GM21737 (cell line): Measurements from ENCODE around the gene TJP1.
"Not testable (repeated sequence)": the region's sequence is repeated elsewhere in the genome, so short reads cannot be mapped to it uniquely, and the experiment has no call there.

Experiments used
- ATAC-seq: cut with Tn5 transposase; IDR thresholded peaks from one replicate; pipeline ENCODE4 v1.9.1; 2021; ENCODE audit warnings: mild to moderate bottlenecking, moderate library complexity; ENCODE audit not compliant: unreplicated experiment

The TJP1 gene

DNA sequence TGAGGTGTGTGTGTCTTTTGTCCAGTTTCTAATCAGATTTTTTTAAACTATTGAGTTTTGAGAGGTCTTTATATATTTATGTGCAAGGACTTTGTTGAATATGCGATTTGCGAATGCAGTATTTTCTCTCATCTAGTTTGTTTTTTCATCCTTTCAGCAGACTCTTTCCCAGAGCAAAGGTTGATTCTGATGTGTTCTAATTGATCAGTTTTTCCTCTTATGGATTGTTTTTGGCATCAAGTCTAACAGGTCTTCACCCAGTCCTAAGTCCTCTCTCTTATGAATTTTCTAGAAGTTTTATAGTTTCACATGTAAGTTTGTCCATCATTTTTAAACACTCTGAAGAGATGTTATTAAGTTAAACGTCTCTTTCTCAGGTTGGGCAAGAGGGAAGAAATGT, 17.8 kb upstream of the TJP1 start:
- ATAC-seq, result no peak

DNA sequence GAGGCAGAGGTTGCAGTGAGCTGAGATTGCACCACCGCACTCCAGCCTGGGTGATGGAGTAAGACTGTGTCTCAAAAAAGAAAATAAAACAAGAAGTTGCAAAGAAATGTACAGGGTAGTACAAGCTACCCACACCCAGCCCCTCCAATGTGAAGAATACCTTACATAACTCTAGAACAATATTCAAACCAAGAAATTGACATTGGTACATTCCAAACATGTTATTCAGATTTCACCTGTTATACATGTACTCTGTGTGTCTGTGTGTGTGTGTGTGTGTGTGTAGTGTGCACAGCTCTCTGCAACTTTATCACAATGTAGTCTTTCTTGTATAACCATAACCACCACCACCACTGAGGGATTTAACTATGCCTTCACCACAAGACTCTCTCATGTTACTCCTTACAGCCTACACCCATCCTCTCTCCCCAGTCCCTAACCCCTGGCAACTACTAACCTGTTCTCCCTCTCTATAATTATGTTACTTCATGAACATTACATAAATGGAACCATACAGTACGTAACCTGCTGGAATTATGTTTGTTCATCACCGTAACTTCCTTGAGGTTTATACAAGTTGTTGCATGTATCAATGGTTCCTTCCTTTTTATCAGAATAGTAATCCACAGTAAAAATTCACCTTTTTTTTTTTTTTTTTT, 16.2 kb upstream of the TJP1 start:
- ATAC-seq, result no peak

DNA sequence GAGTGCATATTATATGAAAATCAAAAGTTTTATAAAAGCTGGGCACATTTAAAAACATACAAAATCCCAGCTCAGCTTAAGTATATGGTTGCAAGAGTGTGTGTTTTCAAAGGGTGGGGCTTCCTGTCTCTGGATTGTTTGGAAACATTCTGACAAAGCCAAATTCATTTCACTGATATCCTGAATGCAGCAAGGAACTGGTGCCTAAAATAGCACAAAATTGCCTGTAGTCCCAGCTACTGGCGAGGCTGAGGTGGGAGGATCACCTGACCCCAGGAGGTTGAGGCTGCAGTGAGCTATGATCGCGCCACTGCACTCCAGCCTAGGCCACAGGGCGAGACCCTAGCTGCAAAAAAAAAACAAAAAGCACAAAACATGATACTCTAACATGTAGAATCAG, 13.0 kb upstream of the TJP1 start:
- no peak for ATAC-seq

DNA sequence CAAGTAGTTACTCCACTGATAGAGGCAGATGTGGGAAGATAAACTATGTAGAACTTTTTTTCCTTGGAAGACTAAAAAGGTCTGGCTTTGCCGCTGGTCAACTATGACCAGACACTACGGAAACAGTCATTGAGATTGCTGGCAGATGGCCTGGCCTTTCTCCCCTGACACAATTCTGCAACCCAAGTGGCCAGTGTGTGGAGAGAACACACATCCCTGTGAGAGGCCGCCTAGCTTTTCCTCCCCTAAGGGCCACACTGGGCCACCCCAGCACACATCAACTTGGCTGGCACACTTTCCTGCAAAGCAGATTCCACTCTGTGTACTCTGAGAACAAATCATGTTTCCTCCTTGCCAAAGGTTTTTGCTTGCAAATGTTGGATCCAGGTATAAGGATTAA, 10.4 kb upstream of the TJP1 start:
- ATAC-seq, result no peak

- no peak for ATAC-seq
Observed at GRCh38 chr15:29826908-29827820, 4.9 kb upstream of the TJP1 start.

DNA sequence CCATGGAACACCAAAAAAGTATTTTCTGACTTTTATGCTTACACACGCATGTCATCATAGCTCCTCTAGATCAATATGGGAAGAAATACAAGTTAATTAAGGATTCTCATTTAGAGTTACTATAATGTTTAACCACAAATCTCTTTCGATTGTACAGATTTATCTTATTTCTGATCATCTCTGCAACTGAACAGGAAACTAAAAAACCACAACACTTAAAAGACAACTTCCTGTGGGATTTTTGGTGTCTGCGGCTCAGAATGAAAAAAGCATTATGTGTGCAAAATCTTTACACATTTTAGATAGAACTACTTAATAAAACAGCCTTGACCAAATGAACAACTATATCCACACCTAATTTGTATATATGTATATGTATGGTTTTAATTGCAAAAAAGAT, 3.0 kb upstream of the TJP1 start:
- no peak for ATAC-seq

- ATAC-seq, result no peak
Observed at GRCh38 chr15:29822684-29823459, 604 bp upstream of the TJP1 start.

DNA sequence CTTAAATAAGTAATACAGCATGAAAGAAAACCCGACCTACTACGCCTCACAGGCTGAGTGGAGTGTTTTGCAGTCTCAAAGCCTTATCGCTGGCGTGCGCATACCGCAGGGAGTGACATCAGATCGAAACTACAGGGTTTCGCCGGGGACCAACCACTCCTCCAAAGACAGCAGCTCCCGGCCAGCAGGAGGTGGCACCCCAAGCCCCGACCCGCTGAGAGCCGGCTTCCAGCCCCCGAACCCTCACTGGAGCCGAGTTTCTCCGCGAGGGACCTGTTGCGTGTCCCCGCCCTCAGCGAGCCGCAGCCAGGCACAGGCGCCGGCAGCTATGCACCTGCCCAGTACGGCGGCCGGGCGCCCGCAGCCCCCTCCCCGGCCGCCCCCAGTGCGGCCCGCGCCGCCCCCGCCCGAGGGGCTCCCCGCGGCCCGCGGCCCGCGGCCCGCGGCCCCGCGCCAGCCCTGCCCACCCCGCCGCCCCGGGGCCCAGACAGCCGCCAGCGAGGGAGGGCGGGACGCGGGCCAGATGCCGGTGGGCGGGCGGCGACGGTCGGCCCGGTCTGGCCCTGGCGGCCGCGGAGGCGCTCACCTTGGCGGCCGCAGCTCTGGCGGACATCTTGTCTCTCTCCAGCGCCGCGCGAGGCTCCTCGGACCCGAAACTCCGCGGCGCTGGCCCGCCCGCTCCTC, 710 bp downstream of the TJP1 start:
- no peak for ATAC-seq

- ATAC-seq, result no peak
Observed at GRCh38 chr15:29820394-29821154, 1.7 kb downstream of the TJP1 start.

DNA sequence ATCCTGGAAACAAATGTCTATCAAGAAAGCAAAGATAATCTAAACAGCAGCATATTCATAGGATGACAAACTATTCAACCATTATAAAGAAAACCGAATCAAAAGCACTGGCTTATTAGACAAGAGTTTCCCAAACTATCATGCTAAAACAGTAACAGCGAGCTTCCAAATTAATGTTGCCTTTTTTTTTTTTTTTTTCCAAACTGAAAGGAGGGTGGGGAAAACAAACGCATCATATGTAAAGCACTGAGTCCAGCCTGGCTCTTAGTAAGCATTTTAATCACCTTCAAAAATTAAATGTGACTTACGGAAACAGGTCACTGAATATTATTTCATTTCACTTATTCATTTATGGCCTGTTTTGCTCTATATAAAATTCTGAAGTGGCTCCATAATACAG, 2.3 kb downstream of the TJP1 start:
- no peak for ATAC-seq

DNA sequence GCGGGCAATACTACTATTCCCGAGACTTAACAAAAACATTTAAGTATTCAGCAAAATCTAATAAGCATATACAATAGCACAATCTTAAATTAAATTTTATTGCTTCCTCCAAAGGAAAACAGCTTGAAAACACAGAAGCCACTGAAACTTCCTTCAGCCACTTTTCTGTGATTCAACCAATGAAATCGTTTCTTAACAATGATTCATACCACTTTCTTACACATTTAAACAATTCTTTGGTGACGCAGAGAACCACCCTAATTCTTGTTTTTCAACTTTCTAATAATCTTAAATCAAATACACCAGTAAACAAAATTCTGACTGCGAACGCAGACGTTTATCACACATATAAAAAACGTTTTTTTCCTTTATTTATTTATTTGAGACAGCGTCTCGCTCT, 4.1 kb downstream of the TJP1 start:
- ATAC-seq, result no peak

- ATAC-seq, result not testable (repeated sequence)
Observed at GRCh38 chr15:29817455-29817854, 4.8 kb downstream of the TJP1 start.

DNA sequence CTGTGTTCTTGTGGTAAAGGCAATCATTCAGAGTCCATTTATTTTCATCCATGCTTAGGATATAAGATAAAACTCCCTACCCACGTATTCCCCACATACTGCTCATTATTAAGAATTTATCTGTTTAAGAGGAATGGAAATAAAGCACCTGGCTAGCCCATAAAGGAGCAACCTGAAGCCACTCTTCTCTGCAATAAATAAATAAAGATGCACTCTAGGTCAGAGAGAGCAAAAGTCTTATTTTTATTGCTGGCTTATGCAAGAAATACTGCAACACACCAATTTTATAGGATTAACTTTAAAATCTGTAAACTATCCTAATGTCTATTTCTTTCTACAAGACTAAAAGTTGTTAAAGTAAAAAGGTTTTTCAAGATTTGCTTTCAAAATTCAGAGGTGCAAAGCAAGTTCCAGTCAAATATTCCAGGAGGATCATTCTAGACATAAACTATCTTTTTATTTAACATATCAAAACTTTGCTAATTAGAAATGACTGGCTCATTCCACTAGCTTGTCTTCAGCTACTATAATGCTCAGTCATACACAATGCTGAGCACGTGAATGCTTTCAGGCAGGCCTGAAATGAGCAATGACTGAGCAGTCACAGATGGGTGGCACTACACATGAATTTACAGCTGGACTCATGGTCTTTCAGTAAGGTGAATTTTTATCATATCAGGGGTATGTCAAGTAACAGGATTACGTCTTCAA, 7.1 kb downstream of the TJP1 start:
- no peak for ATAC-seq

DNA sequence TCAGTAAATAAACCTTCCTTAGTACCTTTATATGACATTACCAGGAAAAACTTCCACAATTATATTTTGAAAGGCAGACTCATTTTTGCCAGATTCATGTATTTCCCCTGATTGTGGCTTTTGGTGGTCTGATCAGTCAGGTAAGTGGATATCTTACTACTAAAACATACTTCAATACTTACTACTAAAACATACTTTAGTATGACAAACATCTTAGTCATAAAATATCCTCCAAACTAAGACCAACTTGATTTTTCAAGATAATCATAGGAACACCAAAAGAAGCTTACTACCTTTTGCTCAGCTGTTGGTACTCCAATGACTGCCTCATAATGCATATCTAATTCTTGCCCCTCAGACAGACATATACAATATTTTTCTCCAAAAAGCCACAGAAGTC, 9.3 kb downstream of the TJP1 start:
- no peak for ATAC-seq

- ATAC-seq, result no peak
Observed at GRCh38 chr15:29812384-29812694, 9.9 kb downstream of the TJP1 start.

GRCh38 chr15:29811691-29812383, 10.4 kb downstream of the TJP1 start:
- ATAC-seq, result no peak

- no peak for ATAC-seq
Observed at GRCh38 chr15:29805708-29806104, 16.6 kb downstream of the TJP1 start.

DNA sequence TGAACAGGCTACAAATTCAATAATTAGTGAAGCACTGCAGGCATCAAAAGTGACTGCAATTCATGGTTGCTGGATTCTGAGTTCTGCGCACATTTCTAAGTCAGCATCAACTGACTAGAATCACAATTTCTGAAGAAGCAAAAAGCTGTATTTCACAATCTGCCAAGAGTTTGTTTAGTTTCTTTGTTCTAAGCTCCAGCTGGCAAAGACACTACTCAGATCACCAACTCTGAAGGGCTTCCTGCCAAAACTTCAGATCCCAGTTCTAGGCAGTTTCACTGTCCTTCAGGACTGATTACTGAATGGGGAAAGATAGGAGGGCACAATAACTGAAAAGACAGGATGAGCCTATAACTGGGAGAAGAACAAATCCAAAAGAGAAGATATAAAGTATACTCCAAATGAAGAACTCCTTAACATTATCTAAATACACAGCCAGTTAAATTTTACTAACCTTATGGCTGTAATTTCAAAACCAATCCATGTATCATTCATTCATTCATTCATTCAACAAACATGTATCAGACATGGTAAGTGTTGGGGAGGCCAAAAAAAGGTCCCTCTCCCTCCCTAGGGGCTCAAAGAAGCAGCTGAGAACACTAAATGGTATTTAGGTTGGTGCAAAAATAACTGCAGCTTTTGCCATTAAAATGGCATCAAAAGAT, 17.1 kb downstream of the TJP1 start:
- no peak for ATAC-seq

GRCh38 chr15:29802411-29802810, 19.9 kb downstream of the TJP1 start:
- no peak for ATAC-seq
